ENCODE measurements around the gene DNAH6.

DNAH6 gene

GRCh38 chr2:84796798-84797197, 280.5 kb downstream of the DNAH6 start:
- H3K79me1 ChIP-seq (ENCODE audit: low read depth, low read length) = no peaks in the 10 kb centered on the region
- H2BK5ac ChIP-seq (ENCODE audit: low read length) = no peak overlapping the region
- DNase-seq (ENCODE audit: low spot score) = no peak
- no peak overlapping the region for H2BK12ac ChIP-seq (ENCODE audit: low read length)
- no peaks in the 10 kb centered on the region for H3K9me3 ChIP-seq (replicated peaks in 1 of 2; ENCODE audit: control insufficient read depth in 2 of 2, insufficient read depth in 1 of 2, low read depth in 1 of 2, low read length in 2 of 2)
- H2BK15ac ChIP-seq (ENCODE audit: low read length) = no peak overlapping the region
- no peak overlapping the region for H4K91ac ChIP-seq (ENCODE audit: low read depth, low read length, poor library complexity)
- H2BK120ac ChIP-seq (ENCODE audit: low read depth, low read length) = no peak overlapping the region
- H3K27ac ChIP-seq (replicated peaks; ENCODE audit: low read length) = no peak overlapping the region
- H3K27me3 ChIP-seq (ENCODE audit: control insufficient read depth in 3 of 3, insufficient read depth in 3 of 3, low read depth in 1 of 3, low read length in 3 of 3) = peaks cover 0 to 2% (median 0%) of the 10 kb centered on the region in 3 experiments
- H3K4me1 ChIP-seq (ENCODE audit: control insufficient read depth in 2 of 2, insufficient read depth in 1 of 2, low read depth in 1 of 2, low read length in 2 of 2) = no peaks in the 10 kb centered on the region
- no peak overlapping the region for H4K8ac ChIP-seq (ENCODE audit: low read depth, low read length)
- no peak overlapping the region for H3K4me3 ChIP-seq (ENCODE audit: low read length in 2 of 2)
- H3K14ac ChIP-seq (ENCODE audit: low read length) = no peak overlapping the region
- no peak overlapping the region for H2AFZ ChIP-seq (ENCODE audit: low read length)
- no peak overlapping the region for H2AK5ac ChIP-seq (ENCODE audit: low read depth, low read length)
- H3K18ac ChIP-seq (ENCODE audit: low read length) = no peak overlapping the region
- H3K9ac ChIP-seq (ENCODE audit: low read depth, low read length, poor library complexity) = no peak overlapping the region
- no peak overlapping the region for H3K4me2 ChIP-seq (ENCODE audit: insufficient read depth, low read length, poor library complexity, severe bottlenecking)
- no peak overlapping the region for H3K23ac ChIP-seq (ENCODE audit: low read depth, low read length, poor library complexity)
- H3K4ac ChIP-seq (ENCODE audit: low read length) = no peak overlapping the region
- no peaks in the 10 kb centered on the region for H3K36me3 ChIP-seq (replicated peaks in 1 of 2; ENCODE audit: control insufficient read depth in 2 of 2, insufficient read depth in 2 of 2, low read length in 2 of 2)

GRCh38 chr2:84797271-84797670, 281.0 kb downstream of the DNAH6 start:
- Histone ChIP-seq H4K8ac (ENCODE audit: low read depth, low read length) (no peak overlapping the region), H3K4me2 (ENCODE audit: insufficient read depth, low read length, poor library complexity, severe bottlenecking) (no peak overlapping the region), H2BK120ac (ENCODE audit: low read depth, low read length) (no peak overlapping the region), H3K27me3 (ENCODE audit: control insufficient read depth in 3 of 3, insufficient read depth in 3 of 3, low read depth in 1 of 3, low read length in 3 of 3) (peaks cover 0 to 2% (median 0%) of the 10 kb centered on the region in 3 experiments), H3K9me3 (replicated peaks in 1 of 2; ENCODE audit: control insufficient read depth in 2 of 2, insufficient read depth in 1 of 2, low read depth in 1 of 2, low read length in 2 of 2) (no peaks in the 10 kb centered on the region), H3K9ac (ENCODE audit: low read depth, low read length, poor library complexity) (no peak overlapping the region), H2BK12ac (ENCODE audit: low read length) (no peak overlapping the region), H3K14ac (ENCODE audit: low read length) (no peak overlapping the region), H4K91ac (ENCODE audit: low read depth, low read length, poor library complexity) (no peak overlapping the region), H3K4me3 (ENCODE audit: low read length in 2 of 2) (no peak overlapping the region), H2AFZ (ENCODE audit: low read length) (no peak overlapping the region), H3K18ac (ENCODE audit: low read length) (no peak overlapping the region), H3K36me3 (replicated peaks in 1 of 2; ENCODE audit: control insufficient read depth in 2 of 2, insufficient read depth in 2 of 2, low read length in 2 of 2) (no peaks in the 10 kb centered on the region), H2BK5ac (ENCODE audit: low read length) (no peak overlapping the region), H3K4me1 (ENCODE audit: control insufficient read depth in 2 of 2, insufficient read depth in 1 of 2, low read depth in 1 of 2, low read length in 2 of 2) (no peaks in the 10 kb centered on the region), H2BK15ac (ENCODE audit: low read length) (no peak overlapping the region), H3K4ac (ENCODE audit: low read length) (no peak overlapping the region), H2AK5ac (ENCODE audit: low read depth, low read length) (no peak overlapping the region), H3K27ac (replicated peaks; ENCODE audit: low read length) (no peak overlapping the region), H3K23ac (ENCODE audit: low read depth, low read length, poor library complexity) (no peak overlapping the region), H3K79me1 (ENCODE audit: low read depth, low read length) (no peaks in the 10 kb centered on the region)
- WGBS, 2 donors (ENCODE audit: extremely low coverage in 2 of 2, insufficient read length in 2 of 2, insufficient replicate concordance in 1 of 2) = no CpG with 5 or more reads among the region's 3 CpGs
- DNase-seq (ENCODE audit: low spot score) = no peak

GRCh38 chr2:84799772-84800171, 283.5 kb downstream of the DNAH6 start:
- WGBS, 2 donors (ENCODE audit: extremely low coverage in 2 of 2, insufficient read length in 2 of 2, insufficient replicate concordance in 1 of 2) = no CpG with 5 or more reads among the region's 1 CpG
- no peak overlapping the region for H3K4ac ChIP-seq (ENCODE audit: low read length)
- no peaks in the 10 kb centered on the region for H3K4me1 ChIP-seq (ENCODE audit: control insufficient read depth in 2 of 2, insufficient read depth in 1 of 2, low read depth in 1 of 2, low read length in 2 of 2)
- no peak overlapping the region for H3K9ac ChIP-seq (ENCODE audit: low read depth, low read length, poor library complexity)
- no peak for DNase-seq (ENCODE audit: low spot score)
- H4K91ac ChIP-seq (ENCODE audit: low read depth, low read length, poor library complexity) = no peak overlapping the region
- no peak overlapping the region for H3K4me2 ChIP-seq (ENCODE audit: insufficient read depth, low read length, poor library complexity, severe bottlenecking)
- no peak overlapping the region for H2BK15ac ChIP-seq (ENCODE audit: low read length)
- H2AK5ac ChIP-seq (ENCODE audit: low read depth, low read length) = no peak overlapping the region
- H4K8ac ChIP-seq (ENCODE audit: low read depth, low read length) = no peak overlapping the region
- no peak overlapping the region for H2AFZ ChIP-seq (ENCODE audit: low read length)
- H3K27ac ChIP-seq (replicated peaks; ENCODE audit: low read length) = no peak overlapping the region
- no peaks in the 10 kb centered on the region for H3K36me3 ChIP-seq (replicated peaks in 1 of 2; ENCODE audit: control insufficient read depth in 2 of 2, insufficient read depth in 2 of 2, low read length in 2 of 2)
- no peak overlapping the region for H2BK5ac ChIP-seq (ENCODE audit: low read length)
- no peaks in the 10 kb centered on the region for H3K27me3 ChIP-seq (ENCODE audit: control insufficient read depth in 3 of 3, insufficient read depth in 3 of 3, low read depth in 1 of 3, low read length in 3 of 3)
- no peaks in the 10 kb centered on the region for H3K9me3 ChIP-seq (replicated peaks in 1 of 2; ENCODE audit: control insufficient read depth in 2 of 2, insufficient read depth in 1 of 2, low read depth in 1 of 2, low read length in 2 of 2)
- no peaks in the 10 kb centered on the region for H3K79me1 ChIP-seq (ENCODE audit: low read depth, low read length)
- no peak overlapping the region for H3K23ac ChIP-seq (ENCODE audit: low read depth, low read length, poor library complexity)
- H3K18ac ChIP-seq (ENCODE audit: low read length) = no peak overlapping the region
- no peak overlapping the region for H3K14ac ChIP-seq (ENCODE audit: low read length)
- no peak overlapping the region for H3K4me3 ChIP-seq (ENCODE audit: low read length in 2 of 2)
- no peak overlapping the region for H2BK120ac ChIP-seq (ENCODE audit: low read depth, low read length)
- no peak overlapping the region for H2BK12ac ChIP-seq (ENCODE audit: low read length)

- Histone ChIP-seq H3K27ac (replicated peaks; ENCODE audit: low read length) (no peak overlapping the region), H3K79me1 (ENCODE audit: low read depth, low read length) (no peaks in the 10 kb centered on the region), H3K4me1 (ENCODE audit: control insufficient read depth in 2 of 2, insufficient read depth in 1 of 2, low read depth in 1 of 2, low read length in 2 of 2) (no peaks in the 10 kb centered on the region), H3K4me3 (ENCODE audit: low read length in 2 of 2) (no peak overlapping the region), H2BK12ac (ENCODE audit: low read length) (no peak overlapping the region), H2BK15ac (ENCODE audit: low read length) (no peak overlapping the region), H3K9me3 (replicated peaks in 1 of 2; ENCODE audit: control insufficient read depth in 2 of 2, insufficient read depth in 1 of 2, low read depth in 1 of 2, low read length in 2 of 2) (no peaks in the 10 kb centered on the region), H2AK5ac (ENCODE audit: low read depth, low read length) (no peak overlapping the region), H3K36me3 (replicated peaks in 1 of 2; ENCODE audit: control insufficient read depth in 2 of 2, insufficient read depth in 2 of 2, low read length in 2 of 2) (no peaks in the 10 kb centered on the region), H3K27me3 (ENCODE audit: control insufficient read depth in 3 of 3, insufficient read depth in 3 of 3, low read depth in 1 of 3, low read length in 3 of 3) (no peaks in the 10 kb centered on the region), H4K8ac (ENCODE audit: low read depth, low read length) (no peak overlapping the region), H3K18ac (ENCODE audit: low read length) (no peak overlapping the region), H2AFZ (ENCODE audit: low read length) (no peak overlapping the region), H3K4ac (ENCODE audit: low read length) (no peak overlapping the region), H2BK120ac (ENCODE audit: low read depth, low read length) (no peak overlapping the region), H3K14ac (ENCODE audit: low read length) (no peak overlapping the region), H3K9ac (ENCODE audit: low read depth, low read length, poor library complexity) (no peak overlapping the region), H3K23ac (ENCODE audit: low read depth, low read length, poor library complexity) (no peak overlapping the region), H4K91ac (ENCODE audit: low read depth, low read length, poor library complexity) (no peak overlapping the region), H3K4me2 (ENCODE audit: insufficient read depth, low read length, poor library complexity, severe bottlenecking) (no peak overlapping the region), H2BK5ac (ENCODE audit: low read length) (no peak overlapping the region)
- DNase-seq (ENCODE audit: low spot score) = no peak
- no CpG with 5 or more reads among the region's 1 CpG for WGBS, 2 donors (ENCODE audit: extremely low coverage in 2 of 2, insufficient read length in 2 of 2, insufficient replicate concordance in 1 of 2)
Measured at GRCh38 chr2:84800194-84800805, 284.0 kb downstream of the DNAH6 start.

Data from neuronal stem cell (in vitro differentiated cells).